Thymus (tissue), 2 donors: ENCODE measurements around the gene TAX1BP3. TPM values are rescaled to one million over a fixed set of nuclear protein-coding genes. Genes with fewer than 3 reads are reported as not detected.

Experiments used
- polyA plus RNA-seq: library from polyadenylated mRNA; stranded (reverse); fragments of 200-250 nt; gene quantifications from one replicate; pipeline ENCODE4 v1.2.3, GENCODE V29; 2013
- total RNA-seq: library from RNA; stranded (reverse); fragments of 120-200 nt; gene quantifications from one replicate; pipeline ENCODE4 v1.2.4, GENCODE V29; 2013
- donor health status: healthy.

TAX1BP3 gene
- total and polyA plus RNA-seq, 2 donors, result 73.2 to 115 TPM

Other genes starting within 250 kb of the TAX1BP3 start
- not detected for gene OR1E2, start 234.7 kb downstream of the TAX1BP3 start, total RNA-seq
- 0.05 TPM for gene OR1E2, start 234.7 kb downstream of the TAX1BP3 start, polyA plus RNA-seq
- 0.33 TPM for gene SPATA22, start 196.8 kb downstream of the TAX1BP3 start, total RNA-seq
- 0.46 TPM for gene SPATA22, start 196.8 kb downstream of the TAX1BP3 start, polyA plus RNA-seq
- gene ASPA, start 192.6 kb downstream of the TAX1BP3 start, total RNA-seq, result 0.57 TPM
- gene ASPA, start 192.6 kb downstream of the TAX1BP3 start, polyA plus RNA-seq, result 0.18 TPM
- 0.38 TPM for gene TRPV3, start 110.8 kb downstream of the TAX1BP3 start, total RNA-seq
- gene TRPV3, start 110.8 kb downstream of the TAX1BP3 start, polyA plus RNA-seq, result 0.98 TPM
- 1.3 TPM for gene TRPV1, start 59.2 kb downstream of the TAX1BP3 start, total RNA-seq
- gene TRPV1, start 59.2 kb downstream of the TAX1BP3 start, polyA plus RNA-seq, result 4.9 TPM
- gene SHPK, start 32.3 kb downstream of the TAX1BP3 start, total RNA-seq, result 6.8 TPM
- gene SHPK, start 32.3 kb downstream of the TAX1BP3 start, polyA plus RNA-seq, result 4.4 TPM
- gene CTNS, start 31.8 kb downstream of the TAX1BP3 start, total RNA-seq, result 7.3 TPM
- 8.8 TPM for gene CTNS, start 31.8 kb downstream of the TAX1BP3 start, polyA plus RNA-seq
- gene EMC6, start 234 bp upstream of the TAX1BP3 start, total RNA-seq, result 18.3 TPM
- gene EMC6, start 234 bp upstream of the TAX1BP3 start, polyA plus RNA-seq, result 68.7 TPM
- gene P2RX5, start 27.6 kb upstream of the TAX1BP3 start, total RNA-seq, result 122 TPM
- 108 TPM for gene P2RX5, start 27.6 kb upstream of the TAX1BP3 start, polyA plus RNA-seq
- 9.1 TPM for gene HASPIN, start 55.3 kb upstream of the TAX1BP3 start, total RNA-seq
- 2.3 TPM for gene HASPIN, start 55.3 kb upstream of the TAX1BP3 start, polyA plus RNA-seq
- gene ITGAE, start 132.6 kb upstream of the TAX1BP3 start, total RNA-seq, result 129 TPM
- gene ITGAE, start 132.6 kb upstream of the TAX1BP3 start, polyA plus RNA-seq, result 170 TPM
- gene NCBP3, start 177.7 kb upstream of the TAX1BP3 start, total RNA-seq, result 26.7 TPM
- gene NCBP3, start 177.7 kb upstream of the TAX1BP3 start, polyA plus RNA-seq, result 46.1 TPM
- gene CAMKK1, start 224.5 kb upstream of the TAX1BP3 start, total RNA-seq, result 4.9 TPM
- gene CAMKK1, start 224.5 kb upstream of the TAX1BP3 start, polyA plus RNA-seq, result 10.8 TPM
- 3.6 TPM for gene P2RX1, start 247.9 kb upstream of the TAX1BP3 start, total RNA-seq
- gene P2RX1, start 247.9 kb upstream of the TAX1BP3 start, polyA plus RNA-seq, result 6.0 TPM